HepG2 (cell line): Measurements from ENCODE around the gene PRKCE. TPM values are rescaled to one million over a fixed set of nuclear protein-coding genes. Genes with fewer than 3 reads are reported as not detected.
A peak's percentile ranks its signal among the peaks of the same experiment; 100 is the strongest.

ENCODE experiments used
- CEBPB ChIP-seq: IDR thresholded peaks from 2 replicates; pipeline ENCODE4 v1.6.1; 2011; ENCODE audit warnings: low read depth, low read length, improper control_type of control experiment, borderline replicate concordance
- FOXA1 ChIP-seq, 2 experiments: fragments of 450-650 bp in 1 of 2; sonication (generic) in 1 of 2; formaldehyde crosslinking in 1 of 2; IDR thresholded peaks; 2 replicates each; pipeline versions ENCODE4 v1.4.0 to v1.6.1; 2016 to 2020; ENCODE audit warnings: missing genetic modification reagents in 1 of 2
- FOXK1 ChIP-seq: sonication (generic); formaldehyde crosslinking; IDR thresholded peaks from 2 replicates; pipeline ENCODE4 v1.4.0; 2020; ENCODE audit warnings: low read depth, missing genetic modification reagents, borderline replicate concordance
- FOXP1 ChIP-seq, 2 experiments: fragments of 450-650 bp in 1 of 2; IDR thresholded peaks; 2 replicates each; pipeline ENCODE4 v1.6.1; 2017 to 2018; ENCODE audit warnings: antibody characterized with exemption in 1 of 2
- GATAD2A ChIP-seq: IDR thresholded peaks from 2 replicates; pipeline ENCODE4 v1.6.1; 2016
- SOX13 ChIP-seq, 3 experiments: fragments of 450-650 bp in 1 of 3; sonication (generic) in 1 of 3; formaldehyde crosslinking in 1 of 3; IDR thresholded peaks in 2 of 3; conservative IDR thresholded peaks in 1 of 3; 2 replicates each; pipeline versions ENCODE4 v1.5.0 to v1.6.1; 2016 to 2020; ENCODE audit warnings: antibody characterized with exemption in 1 of 3, mild to moderate bottlenecking in 1 of 3, missing compliant biosample characterization in 1 of 3, missing genetic modification reagents in 1 of 3, moderate library complexity in 1 of 3
- ZFP62 ChIP-seq: sonication (generic); formaldehyde crosslinking; IDR thresholded peaks from 2 replicates; pipeline ENCODE4 v1.4.0; 2020; ENCODE audit warnings: missing genetic modification reagents
- ZMYM3 ChIP-seq: sonication (generic); formaldehyde crosslinking; IDR thresholded peaks from 2 replicates; pipeline ENCODE4 v1.5.1; 2020; ENCODE audit warnings: mild to moderate bottlenecking, missing genetic modification reagents
- ZNF383 ChIP-seq: sonication (generic); formaldehyde crosslinking; IDR thresholded peaks from 2 replicates; pipeline ENCODE4 v1.4.0; 2020; ENCODE audit warnings: missing genetic modification reagents, mild to moderate bottlenecking, borderline replicate concordance
- polyA plus RNA-seq, 8 experiments: library from polyadenylated mRNA; depleted of rRNA in 3 of 8; stranded (reverse) in 7 of 8; unstranded in 1 of 8; fragments of >200 nt; fragmentation: Illumina TruSeq in 4 of 8; extraction: Trizol in 4 of 8; gene quantifications; 2 replicates each; pipeline versions ENCODE4 v1.2.1 to v1.2.3, GENCODE V29; 2011 to 2016; ENCODE audit warnings: low read depth in 4 of 8, missing spikeins in 1 of 8, mixed read lengths in 1 of 8; ENCODE audit not compliant: insufficient read depth in 1 of 8
- total RNA-seq, 5 experiments: library from RNA; depleted of rRNA; stranded (reverse); fragments of >200 nt; fragmentation: Illumina TruSeq; extraction: Trizol; gene quantifications; 2 replicates each; pipeline ENCODE4 v1.2.3, GENCODE V29; 2016; ENCODE audit warnings: low read depth in 1 of 5
- TF ChIP-seq, protein P1 (sequence below): IDR thresholded peaks from 2 replicates; pipeline ENCODE4 v1.6.1; 2012; ENCODE audit warnings: low read depth, low read length, improper control_type of control experiment
- TF ChIP-seq, protein P2 (sequence below): sonication (generic); formaldehyde crosslinking; IDR thresholded peaks from 2 replicates; pipeline ENCODE4 v1.9.0; 2021; ENCODE audit warnings: mild to moderate bottlenecking, missing genetic modification reagents
- TF ChIP-seq, protein P3 (sequence below): fragments of 450-650 bp; IDR thresholded peaks from 2 replicates; pipeline ENCODE4 v1.6.1; 2017
- TF ChIP-seq, protein P4 (sequence below): sonication (generic); formaldehyde crosslinking; IDR thresholded peaks from 2 replicates; pipeline ENCODE4 v1.4.0; 2020; ENCODE audit warnings: mild to moderate bottlenecking, missing genetic modification reagents
- TF ChIP-seq, protein P5 (sequence below): sonication (generic); formaldehyde crosslinking; IDR thresholded peaks from 2 replicates; pipeline ENCODE4 v1.4.0; 2020; ENCODE audit warnings: missing genetic modification reagents

The PRKCE gene
- total and polyA plus RNA-seq, 2 of the 13 experiments (the other 11 are each of a cell fraction or from before 2014, with no cell fraction given), result 1.0 to 3.9 TPM

DNA sequence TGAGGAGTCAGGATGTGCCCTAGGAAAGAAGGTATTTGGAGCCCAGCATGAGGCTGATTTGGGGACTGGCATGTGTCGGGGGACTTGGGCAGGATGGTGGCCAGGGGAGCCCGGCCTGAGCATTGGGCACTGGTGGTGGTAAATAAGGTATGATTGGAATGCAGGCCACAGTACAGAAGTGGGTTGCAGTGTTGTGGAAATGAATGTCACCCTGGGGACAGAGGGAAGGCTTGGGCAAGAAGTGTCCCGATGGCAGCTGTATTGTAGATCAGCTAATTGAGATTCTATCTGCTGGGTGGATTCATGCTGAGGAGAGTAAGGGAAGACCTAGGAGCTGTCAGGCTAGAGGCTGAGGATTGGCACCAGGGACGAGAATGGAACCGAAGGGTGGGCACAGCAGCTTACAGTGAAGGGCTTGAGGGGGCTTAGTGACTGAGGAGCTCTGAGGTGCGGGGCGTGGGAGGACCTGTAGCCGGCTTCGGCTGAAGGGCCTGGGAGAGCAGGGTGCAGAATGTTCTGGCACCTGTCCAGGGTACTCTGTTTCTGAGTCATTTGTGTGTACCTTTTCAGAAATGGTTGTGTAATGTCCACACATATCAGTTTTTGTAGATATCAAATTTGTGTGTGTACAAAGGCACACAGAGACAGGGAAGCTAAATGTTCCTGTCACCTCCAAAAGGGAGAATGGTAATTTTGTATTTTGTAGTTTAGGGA lies 170.2 kb downstream of the PRKCE start (continued):
- no peak for TF ChIP-seq FOXP1 (IDR thresholded peaks at IDR 0.05)
- 0 out of 2 replicates have a peak, but pooled peaks have one; percentile 35 for TF ChIP-seq FOXP1 (CRISPR knock-in tag; IDR thresholded peaks at IDR 0.05)
- 0 out of 2 replicates have a peak, but pooled peaks have one; percentile 20 for TF ChIP-seq FOXK1
- TF ChIP-seq, protein P1, sequence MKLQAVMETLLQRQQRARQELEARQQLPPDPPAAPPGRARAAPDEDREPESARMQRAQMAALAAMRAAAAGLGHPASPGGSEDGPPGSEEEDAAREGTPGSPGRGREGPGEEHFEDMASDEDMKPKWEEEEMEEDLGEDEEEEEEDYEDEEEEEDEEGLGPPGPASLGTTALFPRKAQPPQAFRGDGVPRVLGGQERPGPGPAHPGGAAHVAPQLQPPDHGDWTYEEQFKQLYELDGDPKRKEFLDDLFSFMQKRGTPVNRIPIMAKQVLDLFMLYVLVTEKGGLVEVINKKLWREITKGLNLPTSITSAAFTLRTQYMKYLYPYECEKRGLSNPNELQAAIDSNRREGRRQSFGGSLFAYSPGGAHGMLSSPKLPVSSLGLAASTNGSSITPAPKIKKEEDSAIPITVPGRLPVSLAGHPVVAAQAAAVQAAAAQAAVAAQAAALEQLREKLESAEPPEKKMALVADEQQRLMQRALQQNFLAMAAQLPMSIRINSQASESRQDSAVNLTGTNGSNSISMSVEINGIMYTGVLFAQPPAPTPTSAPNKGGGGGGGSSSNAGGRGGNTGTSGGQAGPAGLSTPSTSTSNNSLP, result peak; percentile 94
- peak; percentile 40; the same call in 1 of the 2 replicates for TF ChIP-seq GATAD2A (CRISPR knock-in tag)
- TF ChIP-seq, protein P2, sequence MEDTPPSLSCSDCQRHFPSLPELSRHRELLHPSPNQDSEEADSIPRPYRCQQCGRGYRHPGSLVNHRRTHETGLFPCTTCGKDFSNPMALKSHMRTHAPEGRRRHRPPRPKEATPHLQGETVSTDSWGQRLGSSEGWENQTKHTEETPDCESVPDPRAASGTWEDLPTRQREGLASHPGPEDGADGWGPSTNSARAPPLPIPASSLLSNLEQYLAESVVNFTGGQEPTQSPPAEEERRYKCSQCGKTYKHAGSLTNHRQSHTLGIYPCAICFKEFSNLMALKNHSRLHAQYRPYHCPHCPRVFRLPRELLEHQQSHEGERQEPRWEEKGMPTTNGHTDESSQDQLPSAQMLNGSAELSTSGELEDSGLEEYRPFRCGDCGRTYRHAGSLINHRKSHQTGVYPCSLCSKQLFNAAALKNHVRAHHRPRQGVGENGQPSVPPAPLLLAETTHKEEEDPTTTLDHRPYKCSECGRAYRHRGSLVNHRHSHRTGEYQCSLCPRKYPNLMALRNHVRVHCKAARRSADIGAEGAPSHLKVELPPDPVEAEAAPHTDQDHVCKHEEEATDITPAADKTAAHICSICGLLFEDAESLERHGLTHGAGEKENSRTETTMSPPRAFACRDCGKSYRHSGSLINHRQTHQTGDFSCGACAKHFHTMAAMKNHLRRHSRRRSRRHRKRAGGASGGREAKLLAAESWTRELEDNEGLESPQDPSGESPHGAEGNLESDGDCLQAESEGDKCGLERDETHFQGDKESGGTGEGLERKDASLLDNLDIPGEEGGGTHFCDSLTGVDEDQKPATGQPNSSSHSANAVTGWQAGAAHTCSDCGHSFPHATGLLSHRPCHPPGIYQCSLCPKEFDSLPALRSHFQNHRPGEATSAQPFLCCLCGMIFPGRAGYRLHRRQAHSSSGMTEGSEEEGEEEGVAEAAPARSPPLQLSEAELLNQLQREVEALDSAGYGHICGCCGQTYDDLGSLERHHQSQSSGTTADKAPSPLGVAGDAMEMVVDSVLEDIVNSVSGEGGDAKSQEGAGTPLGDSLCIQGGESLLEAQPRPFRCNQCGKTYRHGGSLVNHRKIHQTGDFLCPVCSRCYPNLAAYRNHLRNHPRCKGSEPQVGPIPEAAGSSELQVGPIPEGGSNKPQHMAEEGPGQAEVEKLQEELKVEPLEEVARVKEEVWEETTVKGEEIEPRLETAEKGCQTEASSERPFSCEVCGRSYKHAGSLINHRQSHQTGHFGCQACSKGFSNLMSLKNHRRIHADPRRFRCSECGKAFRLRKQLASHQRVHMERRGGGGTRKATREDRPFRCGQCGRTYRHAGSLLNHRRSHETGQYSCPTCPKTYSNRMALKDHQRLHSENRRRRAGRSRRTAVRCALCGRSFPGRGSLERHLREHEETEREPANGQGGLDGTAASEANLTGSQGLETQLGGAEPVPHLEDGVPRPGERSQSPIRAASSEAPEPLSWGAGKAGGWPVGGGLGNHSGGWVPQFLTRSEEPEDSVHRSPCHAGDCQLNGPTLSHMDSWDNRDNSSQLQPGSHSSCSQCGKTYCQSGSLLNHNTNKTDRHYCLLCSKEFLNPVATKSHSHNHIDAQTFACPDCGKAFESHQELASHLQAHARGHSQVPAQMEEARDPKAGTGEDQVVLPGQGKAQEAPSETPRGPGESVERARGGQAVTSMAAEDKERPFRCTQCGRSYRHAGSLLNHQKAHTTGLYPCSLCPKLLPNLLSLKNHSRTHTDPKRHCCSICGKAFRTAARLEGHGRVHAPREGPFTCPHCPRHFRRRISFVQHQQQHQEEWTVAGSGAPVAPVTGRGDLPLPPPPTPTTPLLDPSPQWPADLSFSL, result peak; percentile 94
- TF ChIP-seq, protein P3, sequence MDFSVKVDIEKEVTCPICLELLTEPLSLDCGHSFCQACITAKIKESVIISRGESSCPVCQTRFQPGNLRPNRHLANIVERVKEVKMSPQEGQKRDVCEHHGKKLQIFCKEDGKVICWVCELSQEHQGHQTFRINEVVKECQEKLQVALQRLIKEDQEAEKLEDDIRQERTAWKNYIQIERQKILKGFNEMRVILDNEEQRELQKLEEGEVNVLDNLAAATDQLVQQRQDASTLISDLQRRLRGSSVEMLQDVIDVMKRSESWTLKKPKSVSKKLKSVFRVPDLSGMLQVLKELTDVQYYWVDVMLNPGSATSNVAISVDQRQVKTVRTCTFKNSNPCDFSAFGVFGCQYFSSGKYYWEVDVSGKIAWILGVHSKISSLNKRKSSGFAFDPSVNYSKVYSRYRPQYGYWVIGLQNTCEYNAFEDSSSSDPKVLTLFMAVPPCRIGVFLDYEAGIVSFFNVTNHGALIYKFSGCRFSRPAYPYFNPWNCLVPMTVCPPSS, result no peak
- no peak for TF ChIP-seq ZNF383 (CRISPR knock-in tag)
- TF ChIP-seq, protein P4, sequence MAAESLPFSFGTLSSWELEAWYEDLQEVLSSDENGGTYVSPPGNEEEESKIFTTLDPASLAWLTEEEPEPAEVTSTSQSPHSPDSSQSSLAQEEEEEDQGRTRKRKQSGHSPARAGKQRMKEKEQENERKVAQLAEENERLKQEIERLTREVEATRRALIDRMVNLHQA, result no peak
- TF ChIP-seq ZMYM3 (CRISPR knock-in tag), result no peak
- no peak for TF ChIP-seq SOX13 (IDR thresholded peaks at IDR 0.05)
- peak in 1 of 2 experiments; percentile 11; a peak in 1 of 4 replicates for TF ChIP-seq SOX13 (CRISPR knock-in tag; conservative IDR thresholded peaks at IDR 0.05 in 1 of 2, IDR thresholded peaks at IDR 0.05 in 1 of 2)
- TF ChIP-seq FOXA1 (IDR thresholded peaks at IDR 0.05), result no peak
- TF ChIP-seq FOXA1 (CRISPR knock-in tag; IDR thresholded peaks at IDR 0.05), result peak; percentile 61; the same call in 1 of the 2 replicates
- TF ChIP-seq, protein P5, sequence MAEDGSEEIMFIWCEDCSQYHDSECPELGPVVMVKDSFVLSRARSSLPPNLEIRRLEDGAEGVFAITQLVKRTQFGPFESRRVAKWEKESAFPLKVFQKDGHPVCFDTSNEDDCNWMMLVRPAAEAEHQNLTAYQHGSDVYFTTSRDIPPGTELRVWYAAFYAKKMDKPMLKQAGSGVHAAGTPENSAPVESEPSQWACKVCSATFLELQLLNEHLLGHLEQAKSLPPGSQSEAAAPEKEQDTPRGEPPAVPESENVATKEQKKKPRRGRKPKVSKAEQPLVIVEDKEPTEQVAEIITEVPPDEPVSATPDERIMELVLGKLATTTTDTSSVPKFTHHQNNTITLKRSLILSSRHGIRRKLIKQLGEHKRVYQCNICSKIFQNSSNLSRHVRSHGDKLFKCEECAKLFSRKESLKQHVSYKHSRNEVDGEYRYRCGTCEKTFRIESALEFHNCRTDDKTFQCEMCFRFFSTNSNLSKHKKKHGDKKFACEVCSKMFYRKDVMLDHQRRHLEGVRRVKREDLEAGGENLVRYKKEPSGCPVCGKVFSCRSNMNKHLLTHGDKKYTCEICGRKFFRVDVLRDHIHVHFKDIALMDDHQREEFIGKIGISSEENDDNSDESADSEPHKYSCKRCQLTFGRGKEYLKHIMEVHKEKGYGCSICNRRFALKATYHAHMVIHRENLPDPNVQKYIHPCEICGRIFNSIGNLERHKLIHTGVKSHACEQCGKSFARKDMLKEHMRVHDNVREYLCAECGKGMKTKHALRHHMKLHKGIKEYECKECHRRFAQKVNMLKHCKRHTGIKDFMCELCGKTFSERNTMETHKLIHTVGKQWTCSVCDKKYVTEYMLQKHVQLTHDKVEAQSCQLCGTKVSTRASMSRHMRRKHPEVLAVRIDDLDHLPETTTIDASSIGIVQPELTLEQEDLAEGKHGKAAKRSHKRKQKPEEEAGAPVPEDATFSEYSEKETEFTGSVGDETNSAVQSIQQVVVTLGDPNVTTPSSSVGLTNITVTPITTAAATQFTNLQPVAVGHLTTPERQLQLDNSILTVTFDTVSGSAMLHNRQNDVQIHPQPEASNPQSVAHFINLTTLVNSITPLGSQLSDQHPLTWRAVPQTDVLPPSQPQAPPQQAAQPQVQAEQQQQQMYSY (CRISPR knock-in tag), result no peak
- no peak for TF ChIP-seq ZFP62 (CRISPR knock-in tag)
- peak; percentile 87 for TF ChIP-seq CEBPB
